ENCODE data around the gene PCCB.

GRCh38 chr3:136247855-136248590, 2.1 kb upstream of the PCCB start:
- TF ChIP-seq CTCF (IDR thresholded peaks at IDR 0.05) (no peak), POLR2A (IDR thresholded peaks at IDR 0.05) (no peak)

Measured in body of pancreas (tissue), 4 donors.